Measurements from ENCODE around the gene ATP6V1E1.

- TF ChIP-seq MZF1 (tag by site-specific recombination; IDR thresholded peaks at IDR 0.05; ENCODE audit: borderline replicate concordance) (no peak), CTCF (tag by site-specific recombination; IDR thresholded peaks at IDR 0.05) (no peak), REST (tag by site-specific recombination; IDR thresholded peaks at IDR 0.05) (no peak), ZEB2 (tag by site-specific recombination; IDR thresholded peaks at IDR 0.05) (no peak), ZBTB17 (tag by site-specific recombination; IDR thresholded peaks at IDR 0.05) (no peak), ZBTB26 (tag by site-specific recombination; optimal IDR thresholded peaks at IDR 0.05) (no peak), ZNF776 (tag by site-specific recombination; IDR thresholded peaks at IDR 0.05; ENCODE audit: borderline replicate concordance) (no peak), ZNF146 (tag by site-specific recombination; IDR thresholded peaks at IDR 0.05) (no peak), TCF7L2 (IDR thresholded peaks at IDR 0.05; ENCODE audit: borderline replicate concordance, low read depth, low read length) (no peak), ZNF792 (tag by site-specific recombination; IDR thresholded peaks at IDR 0.05) (no peak), ZNF362 (tag by site-specific recombination; IDR thresholded peaks at IDR 0.05) (no peak), ZNF175 (tag by site-specific recombination; IDR thresholded peaks at IDR 0.05) (no peak), ZNF274 (IDR thresholded peaks at IDR 0.05; ENCODE audit: low read length) (no peak), ZNF274 (tag by site-specific recombination; IDR thresholded peaks at IDR 0.05; ENCODE audit: borderline replicate concordance) (no peak), ZNF707 (tag by site-specific recombination; IDR thresholded peaks at IDR 0.05) (no peak)
These were observed 45.4 kb downstream of the ATP6V1E1 start for GRCh38 chr22:17583151-17583550.
